Liver (tissue), 9 donors: ENCODE results near the gene TARM1. TPM values are rescaled to one million over a fixed set of nuclear protein-coding genes. Genes with fewer than 3 reads are reported as not detected.

Experiments used
- DNase-seq: peaks from one replicate; pipeline ENCODE4 v3.0.0-alpha.2; 2017; ENCODE audit warnings: low spot score
- H3K27ac ChIP-seq, 2 donors: one replicate each; pipeline ENCODE4 v1.7.0; 2013; ENCODE audit warnings: inconsistent platforms in 2 of 2, low read length in 2 of 2, control low read depth in 1 of 2, low read depth in 1 of 2, mild to moderate bottlenecking in 1 of 2
- H3K27me3 ChIP-seq, 4 donors: one replicate each; pipeline versions ENCODE4 v1.6.1 to v1.7.0; 2013; ENCODE audit warnings: low read length in 3 of 4, inconsistent platforms in 1 of 4, mild to moderate bottlenecking in 1 of 4, moderate library complexity in 1 of 4; ENCODE audit not compliant: control insufficient read depth in 4 of 4, insufficient read depth in 4 of 4
- H3K36me3 ChIP-seq, 4 donors: one replicate each; pipeline versions ENCODE4 v1.6.1 to v1.7.0; 2013; ENCODE audit warnings: low read length in 3 of 4, mild to moderate bottlenecking in 3 of 4, low read depth in 1 of 4, moderate library complexity in 1 of 4; ENCODE audit not compliant: control insufficient read depth in 4 of 4, insufficient read depth in 3 of 4
- H3K4me1 ChIP-seq, 4 donors: one replicate each; pipeline versions ENCODE4 v1.6.1 to v1.7.0; 2013; ENCODE audit warnings: low read length in 3 of 4, mild to moderate bottlenecking in 3 of 4, moderate library complexity in 1 of 4; ENCODE audit not compliant: control insufficient read depth in 4 of 4, insufficient read depth in 4 of 4
- H3K4me3 ChIP-seq, 3 donors: one replicate each; pipeline versions ENCODE4 v1.6.1 to v1.7.0; 2013; ENCODE audit warnings: low read length in 3 of 3, control low read depth in 1 of 3, low read depth in 1 of 3, mild to moderate bottlenecking in 1 of 3
- H3K9ac ChIP-seq, 2 donors: one replicate each; pipeline ENCODE4 v1.7.0; 2013; ENCODE audit warnings: low read length in 2 of 2, mild to moderate bottlenecking in 2 of 2, moderate library complexity in 2 of 2, control low read depth in 1 of 2, low read depth in 1 of 2
- H3K9me3 ChIP-seq, 4 donors: one replicate each; pipeline versions ENCODE4 v1.6.1 to v1.7.0; 2013; ENCODE audit warnings: low read length in 3 of 4; ENCODE audit not compliant: control insufficient read depth in 4 of 4
- EGR1 ChIP-seq, 2 donors: IDR thresholded peaks; 2 replicates each; pipeline ENCODE4 v1.6.1; 2016 to 2018; ENCODE audit warnings: antibody characterized with exemption in 2 of 2, low read depth in 2 of 2
- FOXA1 ChIP-seq: IDR thresholded peaks from 2 replicates; pipeline ENCODE4 v1.6.1; 2016; ENCODE audit warnings: antibody characterized with exemption
- GABPA ChIP-seq, 2 donors: IDR thresholded peaks in 1 of 2; conservative IDR thresholded peaks in 1 of 2; 2 replicates each; pipeline ENCODE4 v1.6.1; 2016; ENCODE audit warnings: antibody characterized with exemption in 2 of 2, mild to moderate bottlenecking in 1 of 2, moderate library complexity in 1 of 2
- HNF4G ChIP-seq: IDR thresholded peaks from 2 replicates; pipeline ENCODE4 v1.6.1; 2016; ENCODE audit warnings: antibody characterized with exemption
- JUND ChIP-seq, 2 donors: IDR thresholded peaks; 2 replicates each; pipeline ENCODE4 v1.6.1; 2016; ENCODE audit warnings: antibody characterized with exemption in 2 of 2
- NR2F2 ChIP-seq: IDR thresholded peaks from 2 replicates; pipeline ENCODE4 v1.6.1; 2016; ENCODE audit warnings: antibody characterized with exemption
- SP1 ChIP-seq: IDR thresholded peaks from 2 replicates; pipeline ENCODE4 v1.6.1; 2018; ENCODE audit warnings: antibody characterized with exemption, mild to moderate bottlenecking
- YY1 ChIP-seq: IDR thresholded peaks from 2 replicates; pipeline ENCODE4 v1.6.1; 2016; ENCODE audit warnings: antibody characterized with exemption, mild to moderate bottlenecking
- WGBS: extraction: QIAGEN DNeasy Blood & Tissue Kit; methylation state at CpG from one replicate; pipeline ENCODE4 v1.1.7; 2013; 5-methylcytosine and 5-hydroxymethylcytosine counted together
- polyA plus RNA-seq, 2 donors: library from polyadenylated mRNA; stranded (reverse) in 1 of 2; unstranded in 1 of 2; fragments of 200-250 nt in 1 of 2; fragments of >200 nt in 1 of 2; fragmentation: Nextera tagmentation in 1 of 2; extraction: Ambion mirVana in 1 of 2; gene quantifications; one replicate each; pipeline versions ENCODE4 v1.2.1 to v1.2.3, GENCODE V29; 2013 to 2015
- total RNA-seq, 2 donors: library from RNA; depleted of rRNA; stranded (reverse); fragments of >200 nt; gene quantifications; one replicate each; pipeline ENCODE4 v1.2.3, GENCODE V29; 2014
- TF ChIP-seq, protein P1 (sequence below): IDR thresholded peaks from 2 replicates; pipeline ENCODE4 v1.6.1; 2016; ENCODE audit warnings: antibody characterized with exemption, mild to moderate bottlenecking
- TF ChIP-seq, protein P2 (sequence below): IDR thresholded peaks from 2 replicates; pipeline ENCODE4 v1.6.1; 2016; ENCODE audit warnings: antibody characterized with exemption
- TF ChIP-seq, protein P3 (sequence below): IDR thresholded peaks from 2 replicates; pipeline ENCODE4 v1.6.1; 2016; ENCODE audit warnings: antibody characterized with exemption
- TF ChIP-seq, protein P4 (sequence below): IDR thresholded peaks from 2 replicates; pipeline ENCODE4 v1.6.1; 2016; ENCODE audit warnings: antibody characterized with exemption
- TF ChIP-seq, protein P5 (sequence below): fragments of 150-350 bp; IDR thresholded peaks from 2 replicates; pipeline ENCODE4 v1.5.1; 2017; ENCODE audit warnings: improper control_type of control experiment, low read depth, low read length; ENCODE audit not compliant: missing input control
- donor health status: healthy.
- donor health status: healthy.
- donor health status: healthy.
- donor health status: healthy.
- donor health status: healthy.

TARM1 gene
- total and polyA plus RNA-seq, 4 donors: not detected

DNA sequence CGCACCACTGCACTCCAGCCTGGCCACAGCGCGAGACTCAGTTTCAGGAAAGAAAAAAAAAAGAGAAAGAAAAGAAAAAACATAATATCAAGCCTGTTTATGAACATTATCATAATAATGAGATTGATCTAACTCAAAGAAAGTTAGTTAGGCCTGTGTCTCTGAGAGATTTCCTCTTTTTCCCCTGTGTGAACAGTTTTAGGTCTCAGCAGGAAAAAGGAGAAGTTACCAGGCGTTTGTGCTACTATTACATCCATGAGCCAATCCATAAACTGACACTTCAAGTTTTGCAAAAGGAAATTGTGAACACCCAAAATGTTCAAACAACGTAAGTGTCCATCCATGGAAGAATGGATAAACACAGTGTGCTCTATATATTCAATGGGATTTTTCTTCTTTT is 3.8 kb downstream of the TARM1 start (continued):
- TF ChIP-seq, protein P1, sequence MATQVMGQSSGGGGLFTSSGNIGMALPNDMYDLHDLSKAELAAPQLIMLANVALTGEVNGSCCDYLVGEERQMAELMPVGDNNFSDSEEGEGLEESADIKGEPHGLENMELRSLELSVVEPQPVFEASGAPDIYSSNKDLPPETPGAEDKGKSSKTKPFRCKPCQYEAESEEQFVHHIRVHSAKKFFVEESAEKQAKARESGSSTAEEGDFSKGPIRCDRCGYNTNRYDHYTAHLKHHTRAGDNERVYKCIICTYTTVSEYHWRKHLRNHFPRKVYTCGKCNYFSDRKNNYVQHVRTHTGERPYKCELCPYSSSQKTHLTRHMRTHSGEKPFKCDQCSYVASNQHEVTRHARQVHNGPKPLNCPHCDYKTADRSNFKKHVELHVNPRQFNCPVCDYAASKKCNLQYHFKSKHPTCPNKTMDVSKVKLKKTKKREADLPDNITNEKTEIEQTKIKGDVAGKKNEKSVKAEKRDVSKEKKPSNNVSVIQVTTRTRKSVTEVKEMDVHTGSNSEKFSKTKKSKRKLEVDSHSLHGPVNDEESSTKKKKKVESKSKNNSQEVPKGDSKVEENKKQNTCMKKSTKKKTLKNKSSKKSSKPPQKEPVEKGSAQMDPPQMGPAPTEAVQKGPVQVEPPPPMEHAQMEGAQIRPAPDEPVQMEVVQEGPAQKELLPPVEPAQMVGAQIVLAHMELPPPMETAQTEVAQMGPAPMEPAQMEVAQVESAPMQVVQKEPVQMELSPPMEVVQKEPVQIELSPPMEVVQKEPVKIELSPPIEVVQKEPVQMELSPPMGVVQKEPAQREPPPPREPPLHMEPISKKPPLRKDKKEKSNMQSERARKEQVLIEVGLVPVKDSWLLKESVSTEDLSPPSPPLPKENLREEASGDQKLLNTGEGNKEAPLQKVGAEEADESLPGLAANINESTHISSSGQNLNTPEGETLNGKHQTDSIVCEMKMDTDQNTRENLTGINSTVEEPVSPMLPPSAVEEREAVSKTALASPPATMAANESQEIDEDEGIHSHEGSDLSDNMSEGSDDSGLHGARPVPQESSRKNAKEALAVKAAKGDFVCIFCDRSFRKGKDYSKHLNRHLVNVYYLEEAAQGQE: no peak
- TF ChIP-seq, protein P2, sequence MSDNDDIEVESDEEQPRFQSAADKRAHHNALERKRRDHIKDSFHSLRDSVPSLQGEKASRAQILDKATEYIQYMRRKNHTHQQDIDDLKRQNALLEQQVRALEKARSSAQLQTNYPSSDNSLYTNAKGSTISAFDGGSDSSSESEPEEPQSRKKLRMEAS: no peak

DNA sequence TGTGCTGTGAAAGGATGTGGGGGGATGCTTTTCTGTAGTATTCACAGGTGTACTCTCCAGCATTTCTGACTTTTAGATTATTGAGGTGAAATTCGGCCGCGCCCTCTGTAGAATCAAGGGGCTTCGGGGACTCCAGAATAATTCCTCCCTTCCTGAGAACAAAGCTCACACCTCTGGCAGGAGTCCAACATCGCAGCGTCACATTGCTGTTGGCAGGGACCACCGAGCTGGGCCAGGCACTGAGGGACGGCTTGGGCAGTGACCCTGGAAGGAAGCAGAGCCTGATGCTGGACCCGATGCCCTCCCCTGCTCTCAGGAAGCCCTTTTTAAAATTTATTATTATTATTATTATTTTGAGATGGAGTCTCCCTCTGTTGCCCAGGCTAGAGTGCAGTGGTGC is 6.3 kb downstream of the TARM1 start:
- Histone ChIP-seq H3K9me3 (peaks cover 0 to 1% (median under 1%) of the 10 kb centered on the region in 4 donors), H3K4me1 (no peaks in the 10 kb centered on the region), H3K9ac (no peak overlapping the region), H3K27ac (no peak overlapping the region), H3K27me3 (no peaks in the 10 kb centered on the region), H3K36me3 (no peaks in the 10 kb centered on the region), H3K4me3 (no peak overlapping the region)
- 80% methylated on average over 9 of the region's 9 CpGs for WGBS
- DNase-seq: no peak
- TF ChIP-seq JUND (IDR thresholded peaks at IDR 0.05) (no peak), EGR1 (IDR thresholded peaks at IDR 0.05; ENCODE audit: low read depth in 2 of 2) (no peak), HNF4G (no peak), GABPA (IDR thresholded peaks at IDR 0.05 in 1 of 2, conservative IDR thresholded peaks at IDR 0.05 in 1 of 2) (no peak)
- TF ChIP-seq, protein P3, sequence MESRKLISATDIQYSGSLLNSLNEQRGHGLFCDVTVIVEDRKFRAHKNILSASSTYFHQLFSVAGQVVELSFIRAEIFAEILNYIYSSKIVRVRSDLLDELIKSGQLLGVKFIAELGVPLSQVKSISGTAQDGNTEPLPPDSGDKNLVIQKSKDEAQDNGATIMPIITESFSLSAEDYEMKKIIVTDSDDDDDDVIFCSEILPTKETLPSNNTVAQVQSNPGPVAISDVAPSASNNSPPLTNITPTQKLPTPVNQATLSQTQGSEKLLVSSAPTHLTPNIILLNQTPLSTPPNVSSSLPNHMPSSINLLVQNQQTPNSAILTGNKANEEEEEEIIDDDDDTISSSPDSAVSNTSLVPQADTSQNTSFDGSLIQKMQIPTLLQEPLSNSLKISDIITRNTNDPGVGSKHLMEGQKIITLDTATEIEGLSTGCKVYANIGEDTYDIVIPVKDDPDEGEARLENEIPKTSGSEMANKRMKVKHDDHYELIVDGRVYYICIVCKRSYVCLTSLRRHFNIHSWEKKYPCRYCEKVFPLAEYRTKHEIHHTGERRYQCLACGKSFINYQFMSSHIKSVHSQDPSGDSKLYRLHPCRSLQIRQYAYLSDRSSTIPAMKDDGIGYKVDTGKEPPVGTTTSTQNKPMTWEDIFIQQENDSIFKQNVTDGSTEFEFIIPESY: no peak

DNA sequence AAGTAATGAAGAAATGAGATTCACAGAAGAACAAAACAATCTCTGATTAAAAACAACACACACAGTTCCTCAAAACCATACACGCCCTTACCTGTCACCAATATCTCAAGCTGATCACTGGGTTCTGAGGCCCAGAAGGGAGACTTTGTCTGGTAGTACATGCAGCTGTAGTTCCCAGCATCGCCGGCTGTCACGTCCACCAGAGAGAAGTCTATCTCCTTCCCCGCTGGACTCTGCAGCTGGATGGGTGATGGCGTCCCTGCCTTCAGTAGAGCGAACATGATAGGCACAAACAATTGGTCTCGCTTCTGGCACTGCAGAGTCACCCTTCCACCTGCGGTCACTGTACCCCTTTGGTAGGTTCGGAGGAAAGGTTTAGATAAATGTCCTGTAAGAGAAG is 7.3 kb downstream of the TARM1 start:
- Histone ChIP-seq H3K9me3 (peaks cover 0 to 11% (median 6%) of the 10 kb centered on the region in 4 donors), H3K27me3 (no peaks in the 10 kb centered on the region), H3K4me1 (no peaks in the 10 kb centered on the region), H3K36me3 (no peaks in the 10 kb centered on the region), H3K4me3 (no peak overlapping the region), H3K27ac (no peak overlapping the region), H3K9ac (no peak overlapping the region)
- TF ChIP-seq FOXA1 (no peak), JUND (IDR thresholded peaks at IDR 0.05) (no peak), SP1 (no peak), NR2F2 (no peak), YY1 (no peak)
- TF ChIP-seq, protein P4, sequence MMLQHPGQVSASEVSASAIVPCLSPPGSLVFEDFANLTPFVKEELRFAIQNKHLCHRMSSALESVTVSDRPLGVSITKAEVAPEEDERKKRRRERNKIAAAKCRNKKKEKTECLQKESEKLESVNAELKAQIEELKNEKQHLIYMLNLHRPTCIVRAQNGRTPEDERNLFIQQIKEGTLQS: no peak
- TF ChIP-seq, protein P5, sequence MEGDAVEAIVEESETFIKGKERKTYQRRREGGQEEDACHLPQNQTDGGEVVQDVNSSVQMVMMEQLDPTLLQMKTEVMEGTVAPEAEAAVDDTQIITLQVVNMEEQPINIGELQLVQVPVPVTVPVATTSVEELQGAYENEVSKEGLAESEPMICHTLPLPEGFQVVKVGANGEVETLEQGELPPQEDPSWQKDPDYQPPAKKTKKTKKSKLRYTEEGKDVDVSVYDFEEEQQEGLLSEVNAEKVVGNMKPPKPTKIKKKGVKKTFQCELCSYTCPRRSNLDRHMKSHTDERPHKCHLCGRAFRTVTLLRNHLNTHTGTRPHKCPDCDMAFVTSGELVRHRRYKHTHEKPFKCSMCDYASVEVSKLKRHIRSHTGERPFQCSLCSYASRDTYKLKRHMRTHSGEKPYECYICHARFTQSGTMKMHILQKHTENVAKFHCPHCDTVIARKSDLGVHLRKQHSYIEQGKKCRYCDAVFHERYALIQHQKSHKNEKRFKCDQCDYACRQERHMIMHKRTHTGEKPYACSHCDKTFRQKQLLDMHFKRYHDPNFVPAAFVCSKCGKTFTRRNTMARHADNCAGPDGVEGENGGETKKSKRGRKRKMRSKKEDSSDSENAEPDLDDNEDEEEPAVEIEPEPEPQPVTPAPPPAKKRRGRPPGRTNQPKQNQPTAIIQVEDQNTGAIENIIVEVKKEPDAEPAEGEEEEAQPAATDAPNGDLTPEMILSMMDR: no peak
- TF ChIP-seq, protein P1: no peak
- TF ChIP-seq, protein P3: no peak
- no peak for DNase-seq
- 80% methylated on average over 10 of the region's 10 CpGs for WGBS
